ENCODE measurements around the gene POLD4.

DNA sequence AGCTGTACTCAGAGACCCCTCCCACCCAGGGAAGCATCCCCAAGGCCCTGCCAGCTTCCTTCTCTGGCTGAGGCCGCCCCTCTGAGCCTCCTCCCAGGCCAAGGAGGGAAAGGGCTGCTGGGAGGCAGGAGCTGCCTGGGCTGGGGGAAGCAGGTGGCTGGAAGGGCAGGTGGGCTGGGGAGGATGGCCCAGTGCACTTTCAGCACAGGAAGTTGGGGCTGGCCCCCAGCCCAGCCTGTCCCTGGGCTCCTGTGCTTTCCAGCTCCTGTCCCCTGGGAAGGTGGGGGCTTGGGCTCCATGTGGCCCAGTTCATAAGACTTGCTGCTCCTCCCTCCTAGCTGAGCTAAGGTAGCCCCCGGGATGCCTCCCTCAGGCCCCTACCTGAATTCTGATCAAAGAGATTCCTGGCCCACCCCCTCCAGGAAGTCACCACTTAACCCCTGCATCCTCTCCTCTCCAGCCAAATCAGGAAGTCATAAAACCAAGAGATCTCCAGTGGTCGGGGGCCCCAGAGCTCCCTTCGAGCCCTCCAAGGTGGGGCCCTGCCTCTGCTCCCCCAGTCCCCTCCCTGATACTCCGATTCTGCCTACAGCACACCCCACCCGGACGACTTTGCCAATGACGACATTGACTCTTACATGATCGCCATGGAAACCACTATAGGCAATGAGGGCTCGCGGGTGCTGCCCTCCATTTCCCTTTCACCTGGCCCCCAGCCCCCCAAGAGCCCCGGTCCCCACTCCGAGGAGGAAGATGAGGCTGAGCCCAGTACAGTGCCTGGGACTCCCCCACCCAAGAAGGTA lies 43.4 kb upstream of the POLD4 start:
- TF ChIP-seq, protein P1, sequence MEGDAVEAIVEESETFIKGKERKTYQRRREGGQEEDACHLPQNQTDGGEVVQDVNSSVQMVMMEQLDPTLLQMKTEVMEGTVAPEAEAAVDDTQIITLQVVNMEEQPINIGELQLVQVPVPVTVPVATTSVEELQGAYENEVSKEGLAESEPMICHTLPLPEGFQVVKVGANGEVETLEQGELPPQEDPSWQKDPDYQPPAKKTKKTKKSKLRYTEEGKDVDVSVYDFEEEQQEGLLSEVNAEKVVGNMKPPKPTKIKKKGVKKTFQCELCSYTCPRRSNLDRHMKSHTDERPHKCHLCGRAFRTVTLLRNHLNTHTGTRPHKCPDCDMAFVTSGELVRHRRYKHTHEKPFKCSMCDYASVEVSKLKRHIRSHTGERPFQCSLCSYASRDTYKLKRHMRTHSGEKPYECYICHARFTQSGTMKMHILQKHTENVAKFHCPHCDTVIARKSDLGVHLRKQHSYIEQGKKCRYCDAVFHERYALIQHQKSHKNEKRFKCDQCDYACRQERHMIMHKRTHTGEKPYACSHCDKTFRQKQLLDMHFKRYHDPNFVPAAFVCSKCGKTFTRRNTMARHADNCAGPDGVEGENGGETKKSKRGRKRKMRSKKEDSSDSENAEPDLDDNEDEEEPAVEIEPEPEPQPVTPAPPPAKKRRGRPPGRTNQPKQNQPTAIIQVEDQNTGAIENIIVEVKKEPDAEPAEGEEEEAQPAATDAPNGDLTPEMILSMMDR (IDR thresholded peaks at IDR 0.05) = no peak
- no peak for TF ChIP-seq SIN3A (IDR thresholded peaks at IDR 0.05; ENCODE audit: borderline replicate concordance, insufficient read depth, low read depth, low read length)
- TF ChIP-seq, protein P2, sequence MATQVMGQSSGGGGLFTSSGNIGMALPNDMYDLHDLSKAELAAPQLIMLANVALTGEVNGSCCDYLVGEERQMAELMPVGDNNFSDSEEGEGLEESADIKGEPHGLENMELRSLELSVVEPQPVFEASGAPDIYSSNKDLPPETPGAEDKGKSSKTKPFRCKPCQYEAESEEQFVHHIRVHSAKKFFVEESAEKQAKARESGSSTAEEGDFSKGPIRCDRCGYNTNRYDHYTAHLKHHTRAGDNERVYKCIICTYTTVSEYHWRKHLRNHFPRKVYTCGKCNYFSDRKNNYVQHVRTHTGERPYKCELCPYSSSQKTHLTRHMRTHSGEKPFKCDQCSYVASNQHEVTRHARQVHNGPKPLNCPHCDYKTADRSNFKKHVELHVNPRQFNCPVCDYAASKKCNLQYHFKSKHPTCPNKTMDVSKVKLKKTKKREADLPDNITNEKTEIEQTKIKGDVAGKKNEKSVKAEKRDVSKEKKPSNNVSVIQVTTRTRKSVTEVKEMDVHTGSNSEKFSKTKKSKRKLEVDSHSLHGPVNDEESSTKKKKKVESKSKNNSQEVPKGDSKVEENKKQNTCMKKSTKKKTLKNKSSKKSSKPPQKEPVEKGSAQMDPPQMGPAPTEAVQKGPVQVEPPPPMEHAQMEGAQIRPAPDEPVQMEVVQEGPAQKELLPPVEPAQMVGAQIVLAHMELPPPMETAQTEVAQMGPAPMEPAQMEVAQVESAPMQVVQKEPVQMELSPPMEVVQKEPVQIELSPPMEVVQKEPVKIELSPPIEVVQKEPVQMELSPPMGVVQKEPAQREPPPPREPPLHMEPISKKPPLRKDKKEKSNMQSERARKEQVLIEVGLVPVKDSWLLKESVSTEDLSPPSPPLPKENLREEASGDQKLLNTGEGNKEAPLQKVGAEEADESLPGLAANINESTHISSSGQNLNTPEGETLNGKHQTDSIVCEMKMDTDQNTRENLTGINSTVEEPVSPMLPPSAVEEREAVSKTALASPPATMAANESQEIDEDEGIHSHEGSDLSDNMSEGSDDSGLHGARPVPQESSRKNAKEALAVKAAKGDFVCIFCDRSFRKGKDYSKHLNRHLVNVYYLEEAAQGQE (IDR thresholded peaks at IDR 0.05; ENCODE audit: insufficient read depth in 1 of 2, low read depth in 2 of 2, low read length in 1 of 2) = no peak
